Stimulated activated CD8-positive, alpha-beta memory T cell treated with anti-CD3 and anti-CD28 coated beads, Interleukin-15, amount 100 ng/mL, for 4 hours (primary cell): ENCODE results near the gene B4GALNT2.
"Not testable (repeated sequence)": the region's sequence is repeated elsewhere in the genome, so short reads cannot be mapped to it uniquely, and the experiment has no call there.

Experiments
- DNase-seq, 2 donors: peaks; one replicate each; pipeline ENCODE4 v3.0.0-alpha.2; 2020; ENCODE audit warnings: low read depth in 2 of 2

Gene B4GALNT2

DNA sequence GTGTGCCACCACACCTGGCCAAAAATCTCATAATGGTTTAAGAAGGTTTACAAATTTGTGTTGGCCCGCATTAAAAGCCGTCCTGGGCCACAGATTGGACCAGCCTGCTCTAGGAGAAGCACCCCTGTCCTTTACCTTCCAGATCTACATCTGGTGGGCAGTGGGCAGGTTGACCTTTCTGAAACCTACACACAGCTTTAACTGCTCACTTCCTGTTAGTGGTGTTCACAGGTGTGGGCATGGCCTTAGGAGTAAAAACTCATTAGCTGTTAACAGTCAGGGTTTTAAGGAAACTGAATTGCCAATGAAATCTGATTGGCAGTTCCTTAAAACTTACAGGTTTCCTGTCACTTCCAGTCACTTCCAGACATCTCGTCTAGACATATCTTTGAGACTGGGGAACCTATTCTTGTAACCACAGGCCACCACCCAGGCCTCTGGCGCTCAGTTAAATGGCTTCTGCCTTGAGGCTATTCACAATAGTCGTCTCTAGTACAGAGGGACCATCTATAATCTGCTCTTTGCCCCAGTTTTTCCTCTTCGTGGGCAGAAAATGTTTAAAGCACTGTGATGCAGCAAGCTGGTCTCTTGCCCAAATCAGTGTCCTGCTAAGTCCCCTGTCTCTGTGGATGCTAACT lies 48.5 kb downstream of the B4GALNT2 start:
- no peak for DNase-seq

DNA sequence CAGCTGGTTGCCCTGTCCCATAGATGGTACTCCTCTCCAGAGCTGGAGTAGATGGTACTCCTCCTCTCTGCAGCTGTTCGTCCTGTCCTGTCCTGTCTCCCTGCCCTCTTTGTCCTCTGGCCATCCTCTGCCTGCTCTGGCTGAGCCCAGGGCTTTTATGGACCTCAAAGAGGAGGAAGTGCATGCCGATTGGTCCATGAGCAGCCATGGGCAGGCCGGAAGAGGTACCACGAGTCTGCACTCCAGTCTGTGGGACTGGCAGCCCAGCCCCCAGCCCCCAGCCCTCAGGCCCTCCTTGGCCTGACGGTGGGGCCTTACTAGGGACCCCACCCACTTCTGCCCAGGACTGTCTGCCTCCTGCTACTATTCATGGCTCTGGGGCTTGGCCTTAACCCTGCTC lies 50.8 kb downstream of the B4GALNT2 start:
- no peak for DNase-seq

- no peak for DNase-seq
These were observed 51.2 kb downstream of the B4GALNT2 start for GRCh38 chr17:49183801-49184200.

- not testable (repeated sequence) for DNase-seq
These were observed 52.0 kb downstream of the B4GALNT2 start for GRCh38 chr17:49184522-49184921.

- DNase-seq = not testable (repeated sequence)
These were observed 52.8 kb downstream of the B4GALNT2 start for GRCh38 chr17:49185381-49185780.

DNA sequence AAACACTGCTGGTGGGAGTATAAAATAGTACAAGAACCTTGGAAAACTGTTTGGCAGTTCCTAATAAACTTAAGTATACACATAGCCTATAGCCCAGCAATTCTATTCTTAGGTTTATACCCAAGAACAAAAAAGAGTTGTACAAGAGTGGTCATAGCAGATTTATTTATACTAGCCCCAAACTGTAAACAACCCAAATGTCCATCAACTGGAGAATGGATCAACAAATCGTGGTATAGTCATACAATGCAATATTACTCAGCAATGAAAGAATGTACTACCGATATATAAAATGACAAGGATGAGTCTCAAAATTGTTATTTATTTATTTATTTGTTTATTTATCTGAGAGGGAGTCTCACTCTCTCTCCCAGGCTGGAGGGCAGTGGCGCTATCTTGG lies 54.7 kb downstream of the B4GALNT2 start:
- no peak for DNase-seq

GRCh38 chr17:49190932-49191331 lies 58.4 kb downstream of the B4GALNT2 start:
- no peak for DNase-seq

DNA sequence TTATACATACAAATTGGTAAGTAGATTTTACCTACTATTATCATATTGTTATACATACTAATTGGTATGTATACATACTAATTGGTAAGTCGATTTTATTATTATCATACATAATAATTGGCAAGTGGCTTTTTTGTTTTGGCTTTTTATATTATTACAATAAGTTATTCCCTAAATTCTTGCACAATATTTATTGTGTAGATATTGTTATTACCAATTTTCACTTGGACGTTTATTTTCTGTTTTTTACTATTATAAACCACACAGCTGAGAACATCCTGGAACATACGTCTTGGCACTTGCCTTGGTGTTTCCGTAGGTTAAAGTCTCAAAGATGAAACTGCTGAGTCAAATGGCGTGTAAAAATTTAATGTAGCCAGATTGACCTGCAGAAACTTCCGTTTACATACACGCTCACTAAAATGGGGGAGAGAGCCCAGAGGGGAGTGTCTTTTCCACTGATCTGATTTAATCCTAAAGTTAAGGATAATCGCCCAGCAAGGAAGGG lies 58.9 kb downstream of the B4GALNT2 start:
- DNase-seq = no peak

DNA sequence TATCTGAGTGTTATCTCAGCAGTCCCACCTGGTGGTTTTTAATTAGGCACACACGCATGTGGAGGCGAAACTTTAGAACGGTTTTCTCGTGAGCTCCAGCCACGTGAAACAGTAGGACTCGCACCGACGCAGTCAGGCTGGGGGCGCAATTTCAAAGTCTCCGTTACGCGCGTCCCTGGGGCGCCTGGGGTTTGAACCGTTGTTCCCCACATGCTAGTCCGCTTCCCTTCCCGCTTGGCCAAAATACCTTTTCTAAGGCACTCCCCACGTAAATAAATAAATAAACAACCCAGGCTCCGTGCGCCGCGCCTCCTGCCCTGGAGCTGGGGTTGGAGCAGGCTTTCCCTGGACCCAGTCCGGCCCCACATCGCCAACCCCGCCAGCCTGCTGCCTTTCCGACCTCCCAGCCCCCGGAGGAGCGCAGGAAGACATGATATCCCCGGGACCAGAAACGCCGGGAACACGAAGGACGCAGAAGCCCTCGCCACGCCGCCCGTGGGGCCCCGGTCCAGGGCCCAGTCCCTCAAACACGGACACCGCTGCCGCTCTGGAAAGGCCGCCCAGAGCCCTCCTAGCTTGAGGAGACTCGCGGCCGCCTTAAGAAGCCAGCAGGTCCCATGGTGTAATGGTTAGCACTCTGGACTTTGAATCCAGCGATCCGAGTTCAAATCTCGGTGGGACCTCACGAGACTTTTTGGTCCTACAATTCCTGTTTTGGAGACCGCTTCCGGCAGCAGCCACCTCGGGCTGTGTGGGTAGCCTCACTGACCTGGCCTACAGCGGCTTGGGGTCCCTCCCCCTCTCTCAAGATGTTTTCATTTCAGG lies 59.6 kb downstream of the B4GALNT2 start:
- peak; percentile 73 to 84 for DNase-seq

DNA sequence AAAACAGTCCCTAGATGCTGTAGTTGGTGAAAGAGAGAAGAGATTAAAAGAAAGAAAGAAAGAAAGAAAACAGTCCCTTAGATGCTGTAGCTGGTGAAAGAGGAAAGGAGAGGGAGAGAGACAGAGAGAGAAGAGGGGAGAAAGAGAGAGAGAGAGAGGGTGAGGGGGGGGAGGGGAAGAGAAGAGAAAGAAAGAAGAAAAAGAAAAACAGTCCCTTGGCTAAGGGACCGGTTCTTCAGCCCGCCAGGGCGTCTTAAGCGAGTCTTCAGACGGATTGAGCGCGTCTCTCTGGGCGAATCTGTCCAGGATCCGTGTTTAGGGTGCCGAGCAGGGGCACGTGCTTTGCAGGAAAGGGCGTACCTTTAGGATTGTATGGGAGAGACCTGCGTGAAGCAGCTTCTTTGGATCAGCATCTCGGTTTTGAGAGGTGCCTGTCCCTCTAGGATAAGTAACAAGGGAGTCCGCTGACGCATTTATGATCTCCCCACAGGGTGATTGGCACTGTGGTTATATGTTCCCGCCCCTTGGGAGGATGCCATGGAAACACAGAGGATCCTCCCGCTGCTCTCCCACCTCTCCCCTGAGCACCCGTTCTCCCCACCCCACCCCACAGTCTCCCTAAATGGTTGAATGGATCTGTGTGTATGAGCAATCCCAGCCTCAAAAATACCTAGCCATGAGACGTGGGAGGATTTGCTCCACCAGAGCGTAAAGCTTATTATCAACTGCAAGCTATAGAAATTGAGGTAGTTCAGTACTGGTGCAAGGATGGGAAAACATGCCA lies 61.1 kb downstream of the B4GALNT2 start:
- no peak for DNase-seq

- DNase-seq = no peak
These were observed 61.7 kb downstream of the B4GALNT2 start for GRCh38 chr17:49194297-49194607.

GRCh38 chr17:49195751-49196150 lies 63.2 kb downstream of the B4GALNT2 start:
- no peak for DNase-seq

DNA sequence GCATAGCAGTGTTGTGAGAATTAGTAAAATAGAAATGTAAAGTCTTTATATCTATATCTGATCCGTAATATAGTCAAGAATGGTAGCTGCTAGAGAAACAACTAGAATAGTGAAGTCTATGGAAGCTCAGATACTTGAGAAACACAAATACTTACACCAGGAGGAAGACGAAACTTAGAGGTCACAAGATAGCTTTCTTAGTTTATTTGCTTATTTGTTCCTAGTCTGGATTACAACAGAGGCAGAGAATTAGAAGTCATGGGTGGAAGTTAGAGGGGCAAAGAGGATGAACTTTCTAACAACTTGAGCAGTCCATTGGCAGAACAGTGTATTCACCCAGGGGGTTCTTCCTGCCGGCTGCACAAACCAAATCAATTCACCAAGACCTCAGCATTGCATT lies 64.0 kb downstream of the B4GALNT2 start:
- no peak for DNase-seq

GRCh38 chr17:49197346-49197998 lies 64.9 kb downstream of the B4GALNT2 start:
- DNase-seq = no peak

DNA sequence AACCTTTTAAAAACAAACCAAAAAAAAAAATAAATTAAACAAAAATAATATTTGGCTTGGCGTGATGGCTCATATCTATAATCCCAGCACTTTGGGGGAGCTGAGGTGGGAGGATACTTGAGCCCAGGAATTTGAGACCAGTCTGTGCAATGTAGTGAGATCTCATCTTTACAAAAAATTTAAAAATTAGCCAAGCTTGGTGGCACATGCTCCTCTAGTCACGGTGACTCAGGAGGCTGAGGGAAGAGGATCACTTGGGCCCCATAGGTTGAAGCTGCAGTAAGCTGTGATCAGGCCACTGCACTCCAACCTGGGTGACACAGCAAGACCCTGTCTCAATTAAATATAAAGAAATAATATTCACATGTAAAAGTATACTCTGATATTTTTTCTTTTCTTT lies 65.6 kb downstream of the B4GALNT2 start:
- no peak for DNase-seq

- no peak for DNase-seq
These were observed 68.0 kb downstream of the B4GALNT2 start for GRCh38 chr17:49200423-49201083.

- no peak for DNase-seq
These were observed 68.9 kb downstream of the B4GALNT2 start for GRCh38 chr17:49201481-49201927.

DNA sequence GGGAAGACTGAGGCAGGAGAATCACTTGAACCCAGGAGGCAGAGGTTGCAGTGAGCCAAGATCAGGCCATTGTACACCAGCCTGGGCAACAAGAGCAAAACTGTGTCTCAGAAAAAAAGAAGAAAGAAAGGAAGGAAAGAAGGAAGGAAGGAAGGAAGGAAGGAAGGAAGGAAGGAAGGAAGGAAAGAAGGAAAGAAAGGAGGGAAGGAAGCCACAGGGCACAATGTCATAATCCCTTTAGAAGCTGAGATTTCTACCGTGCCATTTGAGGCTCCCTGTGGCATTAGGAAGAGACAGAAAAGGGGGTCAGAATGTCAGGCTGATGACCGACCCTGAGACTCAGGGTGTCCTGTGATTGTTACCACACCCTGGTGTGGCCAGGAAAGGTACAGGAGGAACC lies 71.2 kb downstream of the B4GALNT2 start:
- DNase-seq = no peak

DNA sequence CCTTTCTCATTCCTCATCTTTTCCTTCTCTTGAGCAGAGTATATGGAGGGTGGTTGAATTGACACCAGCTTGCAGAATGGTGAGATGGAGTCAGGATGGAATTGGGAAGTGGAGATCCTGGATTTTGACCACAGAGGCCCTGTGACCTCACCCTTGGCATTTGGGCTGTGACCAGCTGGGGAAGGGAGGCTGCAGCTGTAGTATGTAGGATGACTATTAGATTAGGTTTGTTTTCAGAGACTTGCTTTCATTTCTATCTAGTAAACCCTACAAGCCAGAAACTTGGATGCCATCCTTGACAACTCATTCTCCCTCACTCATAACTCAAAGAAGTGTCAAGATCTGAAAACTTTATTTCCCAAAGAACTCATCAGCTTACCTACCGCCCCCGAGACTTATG lies 71.9 kb downstream of the B4GALNT2 start:
- no peak for DNase-seq

- no peak for DNase-seq
These were observed 76.5 kb downstream of the B4GALNT2 start for GRCh38 chr17:49209061-49209571.
